Ovary (tissue), 3 donors: ENCODE measurements around the gene NFASC.

ENCODE experiments used
- POLR2A ChIP-seq: fragments of 450-650 bp; IDR thresholded peaks from one replicate; pipeline ENCODE4 v1.6.1; 2017; ENCODE audit warnings: antibody characterized with exemption, mild to moderate bottlenecking, moderate library complexity
- TF ChIP-seq, protein P1 (sequence below), 3 donors: fragments of 450-650 bp in 2 of 3; fragments of 200-600 bp in 1 of 3; IDR thresholded peaks; one replicate each; pipeline versions ENCODE4 v1.5.1 to v1.8.0; 2016 to 2022; ENCODE audit warnings: antibody characterized with exemption in 3 of 3, mild to moderate bottlenecking in 1 of 3
- donor health status: DM: no; HTN: no; CAD: no.

DNA sequence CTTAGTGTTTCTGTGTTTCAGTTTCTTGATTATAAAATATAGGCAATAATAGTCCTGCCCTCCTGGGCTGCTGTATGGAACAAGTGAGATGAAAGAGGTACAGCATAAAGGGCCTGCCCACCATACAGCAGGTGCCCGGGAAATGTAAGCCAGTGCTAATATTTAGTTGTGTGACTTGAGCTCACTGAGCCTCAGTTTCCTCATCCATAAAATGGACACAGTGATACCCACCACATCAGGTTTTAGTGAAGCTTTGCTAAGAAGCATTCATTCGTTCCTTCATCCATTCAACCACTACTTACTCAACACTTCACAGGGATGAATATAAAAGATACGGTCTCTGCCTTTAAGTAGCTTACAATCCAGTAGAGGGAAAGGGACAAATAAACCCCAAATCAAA, 192.2 kb downstream of the NFASC start:
- TF ChIP-seq POLR2A = no peak
- TF ChIP-seq, protein P1, sequence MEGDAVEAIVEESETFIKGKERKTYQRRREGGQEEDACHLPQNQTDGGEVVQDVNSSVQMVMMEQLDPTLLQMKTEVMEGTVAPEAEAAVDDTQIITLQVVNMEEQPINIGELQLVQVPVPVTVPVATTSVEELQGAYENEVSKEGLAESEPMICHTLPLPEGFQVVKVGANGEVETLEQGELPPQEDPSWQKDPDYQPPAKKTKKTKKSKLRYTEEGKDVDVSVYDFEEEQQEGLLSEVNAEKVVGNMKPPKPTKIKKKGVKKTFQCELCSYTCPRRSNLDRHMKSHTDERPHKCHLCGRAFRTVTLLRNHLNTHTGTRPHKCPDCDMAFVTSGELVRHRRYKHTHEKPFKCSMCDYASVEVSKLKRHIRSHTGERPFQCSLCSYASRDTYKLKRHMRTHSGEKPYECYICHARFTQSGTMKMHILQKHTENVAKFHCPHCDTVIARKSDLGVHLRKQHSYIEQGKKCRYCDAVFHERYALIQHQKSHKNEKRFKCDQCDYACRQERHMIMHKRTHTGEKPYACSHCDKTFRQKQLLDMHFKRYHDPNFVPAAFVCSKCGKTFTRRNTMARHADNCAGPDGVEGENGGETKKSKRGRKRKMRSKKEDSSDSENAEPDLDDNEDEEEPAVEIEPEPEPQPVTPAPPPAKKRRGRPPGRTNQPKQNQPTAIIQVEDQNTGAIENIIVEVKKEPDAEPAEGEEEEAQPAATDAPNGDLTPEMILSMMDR (IDR thresholded peaks at IDR 0.05) = no peak
